ENCODE results near the gene LGALS1.

DNA sequence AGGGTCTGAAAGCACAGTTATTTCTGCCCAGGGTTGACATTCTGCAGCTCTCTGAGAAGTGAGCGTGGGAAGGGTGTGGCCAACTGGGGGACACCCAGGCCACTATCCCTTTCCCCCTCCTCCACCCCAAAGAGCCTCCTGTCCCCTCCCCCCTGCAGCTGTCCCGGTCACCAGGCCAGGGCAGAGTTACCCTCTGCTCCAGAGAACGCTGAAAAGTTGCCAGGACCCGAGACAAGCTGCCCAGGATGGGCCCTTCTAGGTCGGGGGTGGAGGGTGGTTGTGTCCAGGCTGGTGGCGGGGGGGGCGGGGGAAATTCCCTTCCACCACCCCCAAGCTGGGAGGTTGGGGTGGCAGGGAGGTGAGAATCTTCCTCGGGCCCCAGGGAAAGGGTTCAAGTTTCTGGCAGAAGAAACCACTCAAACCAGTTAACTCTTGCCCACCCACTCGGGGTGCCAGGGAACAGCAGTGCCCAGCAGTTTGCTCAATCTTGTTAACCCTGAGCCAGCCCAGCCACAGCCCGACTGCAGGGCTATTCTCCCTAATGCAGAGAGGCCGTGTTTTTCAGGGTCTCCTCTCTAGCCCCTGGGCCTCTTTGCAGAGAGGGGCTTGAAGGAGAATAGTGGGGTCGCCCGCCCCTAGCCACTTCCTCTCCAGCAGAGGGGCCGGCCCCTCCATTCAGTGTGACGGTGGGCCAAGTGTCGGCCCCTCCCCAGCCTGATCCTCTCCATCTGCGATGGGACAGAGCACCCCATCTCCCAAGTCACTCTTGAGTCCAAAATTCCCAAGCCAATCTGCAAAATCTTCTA lies 697 bp downstream of the LGALS1 start:
- TF ChIP-seq POLR2AphosphoS5 (IDR thresholded peaks at IDR 0.05; ENCODE audit: low read depth, low read length) (no peak), POLR2A (IDR thresholded peaks at IDR 0.05; ENCODE audit: low read depth, low read length) (no peak), TAF1 (IDR thresholded peaks at IDR 0.05; ENCODE audit: borderline replicate concordance, low read depth, low read length) (no peak)
